ENCODE data around the gene ADAM8.

GRCh38 chr10:133247681-133248333, 28.9 kb downstream of the ADAM8 start:
- TF ChIP-seq CTCF (IDR thresholded peaks at IDR 0.05) (no peak), MXI1 (IDR thresholded peaks at IDR 0.05; ENCODE audit: low read depth, low read length) (no peak), SMC3 (IDR thresholded peaks at IDR 0.05; ENCODE audit: low read depth, low read length) (no peak), POLR2AphosphoS5 (IDR thresholded peaks at IDR 0.05; ENCODE audit: low read depth, low read length) (no peak), USF2 (IDR thresholded peaks at IDR 0.05; ENCODE audit: borderline replicate concordance, low read depth, low read length) (no peak), CHD2 (IDR thresholded peaks at IDR 0.05; ENCODE audit: low read length, partially characterized antibody) (no peak), RXRA (IDR thresholded peaks at IDR 0.05; ENCODE audit: borderline replicate concordance, low read depth) (no peak), ZBTB33 (IDR thresholded peaks at IDR 0.05; ENCODE audit: borderline replicate concordance, low read depth) (no peak), EZH2phosphoT487 (IDR thresholded peaks at IDR 0.05; ENCODE audit: borderline replicate concordance, low read depth) (no peak), PBX3 (IDR thresholded peaks at IDR 0.05) (no peak), FOXM1 (IDR thresholded peaks at IDR 0.05; ENCODE audit: low read depth) (no peak), RAD21 (IDR thresholded peaks at IDR 0.05; ENCODE audit: low read length) (no peak), MAX (IDR thresholded peaks at IDR 0.05; ENCODE audit: low read depth) (no peak)
